ENCODE measurements around the gene MFN2. TPM values are rescaled to one million over a fixed set of nuclear protein-coding genes. Genes with fewer than 3 reads are reported as not detected.

The MFN2 gene
- total and polyA plus RNA-seq, 2 experiments from 2014 or later: 15.1 to 40.4 TPM

GRCh38 chr1:12046749-12047119 is 66.5 kb downstream of the MFN2 start:
- no peak for ATAC-seq
- Histone ChIP-seq H3K27ac (ENCODE audit: low read depth) (no peak overlapping the region), H2AFZ (no peak overlapping the region), H3K36me3 (ENCODE audit: insufficient read depth) (no peaks in the 10 kb centered on the region), H3K4me1 (ENCODE audit: insufficient read depth) (peaks cover 3% of the 10 kb centered on the region; the same call in 1 of the 2 replicates), H3K4me2 (no peak overlapping the region), H4K20me1 (replicated peaks; ENCODE audit: insufficient read depth) (no peaks in the 10 kb centered on the region), H3K79me2 (replicated peaks; ENCODE audit: insufficient read depth) (no peaks in the 10 kb centered on the region), H3F3A (replicated peaks; ENCODE audit: low read depth) (no peaks in the 10 kb centered on the region), H3K4me3 (no peak overlapping the region), H3K9me2 (ENCODE audit: insufficient read depth) (no peaks in the 10 kb centered on the region), H3K27me3 (ENCODE audit: insufficient read depth) (no peaks in the 10 kb centered on the region)
- H3K27me3 Mint-ChIP-seq (ENCODE audit: insufficient read depth, low read depth, poor library complexity): no peaks in the 10 kb centered on the region
- no peak for TF ChIP-seq POLR2AphosphoS5 (IDR thresholded peaks at IDR 0.05; ENCODE audit: low read depth)
- no peak for TF ChIP-seq CREB1 (CRISPR knock-in tag; IDR thresholded peaks at IDR 0.05; ENCODE audit: low read depth)
- H3K4me3 Mint-ChIP-seq: no peak overlapping the region
- H3K9me3 Mint-ChIP-seq: peaks cover 4% of the 10 kb centered on the region; the same call in 1 of the 3 replicates
- no peaks in the 10 kb centered on the region; the same call in 2 of the 3 replicates for H3K36me3 Mint-ChIP-seq (ENCODE audit: low read depth)
- H3K27ac Mint-ChIP-seq: no peak overlapping the region
- peaks cover 5% of the 10 kb centered on the region; the same call in 2 of the 3 replicates for H3K4me1 Mint-ChIP-seq
- DNase-seq (ENCODE audit: low spot score): no peak

GRCh38 chr1:12047120-12047876 is 67.1 kb downstream of the MFN2 start:
- no peak overlapping the region for H3K4me3 ChIP-seq

GRCh38 chr1:12048372-12048771 is 68.1 kb downstream of the MFN2 start:
- H3K4me1 Mint-ChIP-seq: peaks cover 17% of the 10 kb centered on the region
- Histone ChIP-seq H3K79me2 (replicated peaks; ENCODE audit: insufficient read depth) (no peaks in the 10 kb centered on the region), H3K36me3 (ENCODE audit: insufficient read depth) (no peaks in the 10 kb centered on the region), H3K9me2 (ENCODE audit: insufficient read depth) (no peaks in the 10 kb centered on the region), H3K4me2 (no peak overlapping the region), H4K20me1 (replicated peaks; ENCODE audit: insufficient read depth) (no peaks in the 10 kb centered on the region), H2AFZ (no peak overlapping the region; the same call in 1 of the 2 replicates), H3F3A (replicated peaks; ENCODE audit: low read depth) (no peaks in the 10 kb centered on the region), H3K27ac (ENCODE audit: low read depth) (no peak overlapping the region), H3K27me3 (ENCODE audit: insufficient read depth) (no peaks in the 10 kb centered on the region), H3K4me3 (no peak overlapping the region), H3K4me1 (ENCODE audit: insufficient read depth) (peaks cover 5% of the 10 kb centered on the region; the same call in 1 of the 2 replicates)
- H3K4me3 Mint-ChIP-seq: no peak overlapping the region
- H3K27me3 Mint-ChIP-seq (ENCODE audit: insufficient read depth, low read depth, poor library complexity): peaks cover 4% of the 10 kb centered on the region
- DNase-seq (ENCODE audit: low spot score) (no peak), ATAC-seq (no peak)
- no peaks in the 10 kb centered on the region; the same call in 2 of the 3 replicates for H3K36me3 Mint-ChIP-seq (ENCODE audit: low read depth)
- H3K27ac Mint-ChIP-seq: no peak overlapping the region
- H3K9me3 Mint-ChIP-seq: no peaks in the 10 kb centered on the region; the same call in 2 of the 3 replicates
- TF ChIP-seq ZNF331 (CRISPR knock-in tag; IDR thresholded peaks at IDR 0.05; ENCODE audit: low read depth): no peak
- no peak for TF ChIP-seq EZH2phosphoT487 (IDR thresholded peaks at IDR 0.05; ENCODE audit: unreplicated experiment)
- TF ChIP-seq ZNF462 (CRISPR knock-in tag; IDR thresholded peaks at IDR 0.05): no peak
- TF ChIP-seq ZNF114 (CRISPR knock-in tag; IDR thresholded peaks at IDR 0.05): no peak

More at GRCh38 chr1:12047120-12047876, 67.1 kb downstream of the MFN2 start:
- Histone ChIP-seq H3K36me3 (ENCODE audit: insufficient read depth) (no peaks in the 10 kb centered on the region), H3K4me2 (no peak overlapping the region), H4K20me1 (replicated peaks; ENCODE audit: insufficient read depth) (no peaks in the 10 kb centered on the region), H3K9me2 (ENCODE audit: insufficient read depth) (no peaks in the 10 kb centered on the region), H3F3A (replicated peaks; ENCODE audit: low read depth) (no peaks in the 10 kb centered on the region), H3K4me1 (ENCODE audit: insufficient read depth) (peaks cover 5% of the 10 kb centered on the region; the same call in 1 of the 2 replicates), H2AFZ (no peak overlapping the region), H3K27ac (ENCODE audit: low read depth) (no peak overlapping the region), H3K27me3 (ENCODE audit: insufficient read depth) (no peaks in the 10 kb centered on the region), H3K79me2 (replicated peaks; ENCODE audit: insufficient read depth) (no peaks in the 10 kb centered on the region)
- no peak overlapping the region for H3K27ac Mint-ChIP-seq
- ATAC-seq (no peak), DNase-seq (ENCODE audit: low spot score) (no peak)
- H3K4me3 Mint-ChIP-seq: no peak overlapping the region
- no peaks in the 10 kb centered on the region; the same call in 2 of the 3 replicates for H3K36me3 Mint-ChIP-seq (ENCODE audit: low read depth)
- H3K4me1 Mint-ChIP-seq: peaks cover 11% of the 10 kb centered on the region
- H3K9me3 Mint-ChIP-seq: no peaks in the 10 kb centered on the region; the same call in 2 of the 3 replicates
- TF ChIP-seq ETS1 (IDR thresholded peaks at IDR 0.05): no peak
- peaks cover under 1% of the 10 kb centered on the region for H3K27me3 Mint-ChIP-seq (ENCODE audit: insufficient read depth, low read depth, poor library complexity)
